ENCODE measurements around the gene PAK5. TPM values are rescaled to one million over a fixed set of nuclear protein-coding genes. Genes with fewer than 3 reads are reported as not detected.
A peak's percentile ranks its signal among the peaks of the same experiment; 100 is the strongest.

PAK5 gene
- total and polyA plus RNA-seq, 8 donors = 1.0 to 2.0 (median 1.5) TPM

DNA sequence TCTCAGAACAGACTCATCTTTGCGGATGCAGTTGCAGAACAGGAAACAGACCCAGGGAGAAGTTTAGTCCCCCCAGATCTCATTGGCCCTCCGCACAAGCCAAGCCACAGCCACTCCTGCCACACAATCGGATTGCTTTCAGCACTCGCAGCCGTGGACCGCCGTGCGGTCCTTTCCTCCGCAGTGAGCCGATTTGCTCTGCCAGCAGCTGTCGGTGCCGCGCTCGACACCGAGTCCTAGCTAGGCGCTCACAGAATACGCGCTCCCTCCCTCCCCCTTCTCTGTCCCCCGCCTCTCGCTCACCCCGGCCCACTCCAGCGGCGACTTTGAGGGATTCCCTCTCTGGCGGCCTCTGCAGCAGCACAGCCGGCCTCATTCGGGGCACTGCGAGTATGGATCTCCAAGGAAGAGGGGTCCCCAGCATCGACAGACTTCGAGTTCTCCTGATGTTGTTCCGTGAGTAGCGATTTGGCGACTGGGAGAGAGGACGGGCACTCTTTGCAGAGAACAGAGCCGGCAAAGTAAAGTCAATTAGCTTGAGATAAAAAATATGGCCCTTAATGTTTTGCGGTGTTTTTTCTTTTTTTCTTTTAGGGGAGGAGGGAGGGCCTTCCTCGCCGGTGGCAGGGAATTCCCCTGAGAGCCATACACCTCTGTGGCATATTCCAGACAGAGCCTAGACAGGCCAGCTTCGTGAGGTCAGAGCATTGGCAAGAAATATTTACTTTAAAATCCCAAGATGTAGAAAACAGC is 324.2 kb downstream of the PAK5 start, which contains the start of gene LAMP5:
LAMP5 (plus strand) TSS at position 130 of the 753 bp plus-strand sequence; CDS start at position 393, 263 bp downstream.
- Histone ChIP-seq H3K4me3 (peak within 1 kb of the TSS in 3 of 4 donors; percentile 6 to 28 (median 14)), H3K27ac (no peak within 1 kb of the TSS), H3K9me3 (no peaks in the 10 kb centered on the region), H3K4me1 (no peaks in the 10 kb centered on the region), H3K27me3 (peaks cover 0 to 11% (median 2%) of the 10 kb centered on the region in 4 donors), H3K36me3 (no peaks in the 10 kb centered on the region)
- TF ChIP-seq, protein P1, sequence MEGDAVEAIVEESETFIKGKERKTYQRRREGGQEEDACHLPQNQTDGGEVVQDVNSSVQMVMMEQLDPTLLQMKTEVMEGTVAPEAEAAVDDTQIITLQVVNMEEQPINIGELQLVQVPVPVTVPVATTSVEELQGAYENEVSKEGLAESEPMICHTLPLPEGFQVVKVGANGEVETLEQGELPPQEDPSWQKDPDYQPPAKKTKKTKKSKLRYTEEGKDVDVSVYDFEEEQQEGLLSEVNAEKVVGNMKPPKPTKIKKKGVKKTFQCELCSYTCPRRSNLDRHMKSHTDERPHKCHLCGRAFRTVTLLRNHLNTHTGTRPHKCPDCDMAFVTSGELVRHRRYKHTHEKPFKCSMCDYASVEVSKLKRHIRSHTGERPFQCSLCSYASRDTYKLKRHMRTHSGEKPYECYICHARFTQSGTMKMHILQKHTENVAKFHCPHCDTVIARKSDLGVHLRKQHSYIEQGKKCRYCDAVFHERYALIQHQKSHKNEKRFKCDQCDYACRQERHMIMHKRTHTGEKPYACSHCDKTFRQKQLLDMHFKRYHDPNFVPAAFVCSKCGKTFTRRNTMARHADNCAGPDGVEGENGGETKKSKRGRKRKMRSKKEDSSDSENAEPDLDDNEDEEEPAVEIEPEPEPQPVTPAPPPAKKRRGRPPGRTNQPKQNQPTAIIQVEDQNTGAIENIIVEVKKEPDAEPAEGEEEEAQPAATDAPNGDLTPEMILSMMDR (IDR thresholded peaks at IDR 0.05) = no peak
- ATAC-seq (peak; percentile 67 to 84 (median 82)), DNase-seq (peak in 2 of 6 donors; percentile 55 to 67), FAIRE-seq (no peak)
- WGBS, 2 donors = 1 to 2% methylated on average over 38 of the region's 38 CpGs
- intact Hi-C loops (cut with DNase I) = no loop called here

DNA sequence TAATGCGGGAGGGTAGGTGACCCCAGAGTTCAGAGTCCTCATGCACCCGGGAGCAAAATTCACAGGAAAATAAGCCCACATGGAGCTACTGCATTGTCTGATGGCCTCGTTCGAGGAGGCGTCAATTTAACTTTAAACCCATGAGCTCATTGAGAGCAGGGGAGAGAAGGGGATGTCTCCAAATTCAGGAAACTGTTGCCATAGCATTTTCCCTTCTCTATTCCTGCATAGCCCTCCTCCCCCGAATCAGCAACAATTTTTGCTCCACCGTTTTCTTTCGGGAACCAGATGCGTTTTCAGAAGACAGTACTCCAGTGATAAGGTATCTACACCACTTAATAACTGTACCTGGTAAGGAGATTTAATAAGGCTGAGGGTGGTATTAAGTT is 324.8 kb downstream of the PAK5 start:
- peaks cover 0 to 11% (median 2%) of the 10 kb centered on the region in 4 donors for H3K27me3 ChIP-seq
- no peak overlapping the region for H3K27ac ChIP-seq
- no peak for ATAC-seq
- no peaks in the 10 kb centered on the region for H3K36me3 ChIP-seq
- WGBS, 2 donors = 16 to 19% methylated on average over 9 of the region's 9 CpGs
- no peak overlapping the region for H3K4me3 ChIP-seq
- no peak for FAIRE-seq
- no peaks in the 10 kb centered on the region for H3K4me1 ChIP-seq
- intact Hi-C loops (cut with DNase I) = no loop called here
- H3K9me3 ChIP-seq = no peaks in the 10 kb centered on the region
- TF ChIP-seq, protein P1 (IDR thresholded peaks at IDR 0.05) = no peak
- no peak for DNase-seq

DNA sequence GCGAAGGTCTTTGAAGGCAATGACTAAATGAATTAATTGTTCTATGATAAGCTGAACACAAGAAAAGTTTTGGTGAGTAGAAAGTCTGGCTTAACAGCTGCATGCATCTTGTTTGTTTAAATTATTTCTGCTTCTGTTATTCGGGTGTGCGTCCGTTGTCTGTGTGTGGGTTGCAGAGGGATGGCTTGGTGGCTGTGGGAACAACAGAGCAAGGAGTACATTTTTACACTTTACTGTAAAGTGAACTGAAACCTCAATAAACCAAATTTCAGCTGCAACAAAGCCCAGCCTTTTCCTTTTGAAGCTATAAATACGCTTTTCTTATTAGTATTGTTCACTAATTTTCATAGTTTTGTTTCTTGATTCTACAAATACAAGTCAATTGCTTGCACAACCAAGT is 328.0 kb downstream of the PAK5 start:
- H3K27me3 ChIP-seq = peaks cover 0 to 27% (median 2%) of the 10 kb centered on the region in 4 donors
- 70 to 71% methylated on average over 5 of the region's 5 CpGs for WGBS, 2 donors
- no peaks in the 10 kb centered on the region for H3K4me1 ChIP-seq
- no peak overlapping the region for H3K27ac ChIP-seq
- no peaks in the 10 kb centered on the region for H3K9me3 ChIP-seq
- no peaks in the 10 kb centered on the region for H3K36me3 ChIP-seq
- no peak for ATAC-seq
- no peak overlapping the region for H3K4me3 ChIP-seq
- DNase-seq = no peak
- TF ChIP-seq, protein P1 (IDR thresholded peaks at IDR 0.05) = no peak
- no peak for FAIRE-seq
- intact Hi-C loops (cut with DNase I) = no loop called here

DNA sequence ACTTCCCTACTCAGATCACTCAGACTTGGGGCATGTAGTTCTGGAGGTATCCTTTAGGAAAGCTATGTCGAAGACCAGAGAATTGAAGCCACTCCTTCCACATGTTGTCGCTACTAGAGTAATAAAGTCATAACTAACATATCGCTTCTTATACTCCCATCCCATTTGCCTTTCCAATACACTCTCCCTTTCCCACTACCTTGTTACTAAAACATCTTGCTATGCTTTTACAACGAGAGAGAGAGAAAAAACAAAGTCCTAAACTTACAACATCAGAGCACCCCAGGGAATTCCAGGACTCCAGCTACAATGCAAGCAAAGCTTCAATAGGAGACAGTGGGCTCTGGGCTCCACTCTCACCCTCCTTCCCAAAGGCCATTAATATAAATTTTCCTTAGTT is 329.6 kb downstream of the PAK5 start:
- Histone ChIP-seq H3K27ac (no peak overlapping the region), H3K4me3 (no peak overlapping the region), H3K36me3 (no peaks in the 10 kb centered on the region), H3K4me1 (no peaks in the 10 kb centered on the region), H3K9me3 (no peaks in the 10 kb centered on the region), H3K27me3 (peaks cover 0 to 18% (median 0%) of the 10 kb centered on the region in 4 donors)
- intact Hi-C loops (cut with DNase I) = no loop called here
- 42 to 43% methylated on average over 4 of the region's 4 CpGs for WGBS, 2 donors
- DNase-seq = no peak
- no peak for ATAC-seq
- TF ChIP-seq, protein P1 (IDR thresholded peaks at IDR 0.05) = no peak
- FAIRE-seq = no peak

DNA sequence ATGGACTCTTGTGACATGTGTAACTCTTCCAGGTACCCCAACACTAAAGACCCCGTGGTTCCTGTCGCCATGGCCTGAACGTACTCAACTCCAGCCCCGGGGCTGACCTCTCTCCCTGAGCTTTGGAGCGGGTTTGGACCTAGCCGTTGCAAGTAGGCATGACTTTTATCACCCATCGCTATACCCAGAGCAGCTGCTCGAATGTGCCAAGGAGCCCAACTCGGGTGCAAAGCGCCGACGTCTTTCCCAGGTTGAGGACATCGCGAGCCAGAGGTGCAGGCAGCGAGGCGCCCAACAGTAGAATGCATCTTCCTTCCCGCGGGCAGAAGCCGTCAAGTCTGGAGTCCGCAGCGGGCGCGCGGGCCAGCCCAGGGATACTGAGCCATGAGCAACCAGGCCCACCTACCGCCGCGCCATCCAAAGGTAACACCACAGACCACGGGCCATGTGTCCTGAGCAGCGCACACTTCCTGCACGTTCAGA is 330.1 kb downstream of the PAK5 start:
- FAIRE-seq (no peak), DNase-seq (no peak), ATAC-seq (no peak)
- no peak overlapping the region for H3K27ac ChIP-seq
- peaks cover 0 to 18% (median 0%) of the 10 kb centered on the region in 4 donors for H3K27me3 ChIP-seq
- H3K4me1 ChIP-seq = no peaks in the 10 kb centered on the region
- H3K9me3 ChIP-seq = no peaks in the 10 kb centered on the region
- H3K36me3 ChIP-seq = no peaks in the 10 kb centered on the region
- H3K4me3 ChIP-seq = no peak overlapping the region
- TF ChIP-seq, protein P1 (IDR thresholded peaks at IDR 0.05) = no peak
- intact Hi-C loops (cut with DNase I) = no loop called here
- WGBS, 2 donors = 13 to 16% methylated on average over 30 of the region's 30 CpGs
